ENCODE measurements around the gene CLSTN2. TPM values are rescaled to one million over a fixed set of nuclear protein-coding genes. Genes with fewer than 3 reads are reported as not detected.

CLSTN2 gene
- total RNA-seq, 1 experiment from 2014 or later: not detected

DNA sequence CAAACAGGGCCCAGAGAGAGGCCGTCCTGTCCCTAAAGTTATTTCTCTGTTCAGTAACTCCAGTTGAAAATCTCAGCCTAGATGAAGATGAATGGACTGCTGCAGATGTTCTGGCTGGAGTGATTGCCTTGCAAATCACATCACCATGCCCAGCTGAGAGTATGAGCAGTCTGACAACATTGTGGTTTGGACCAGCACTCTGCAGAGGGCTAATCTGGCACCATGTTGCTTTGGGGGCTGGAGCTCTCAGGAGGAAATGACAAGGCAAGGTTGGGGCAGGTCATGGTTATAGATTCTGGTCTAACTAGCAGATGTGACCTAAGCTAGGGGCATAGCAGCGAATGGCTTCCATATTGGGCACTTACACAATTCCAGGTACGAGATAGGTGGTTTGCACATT, 314.2 kb downstream of the CLSTN2 start:
- Histone ChIP-seq H3K4me3 (ENCODE audit: low read length) (no peak overlapping the region), H3K4me1 (ENCODE audit: low read length) (no peaks in the 10 kb centered on the region), H3K9me3 (ENCODE audit: low read length) (no peaks in the 10 kb centered on the region), H3K9ac (ENCODE audit: low read length) (no peak overlapping the region), H3K27me3 (ENCODE audit: low read length) (no peaks in the 10 kb centered on the region), H3K9me2 (replicated peaks; ENCODE audit: insufficient read depth, low read length) (no peaks in the 10 kb centered on the region), H2AFZ (ENCODE audit: low read length) (no peak overlapping the region), H3K4me2 (ENCODE audit: low read depth, low read length, poor library complexity, severe bottlenecking) (no peak overlapping the region), H3K27ac (ENCODE audit: low read length) (no peak overlapping the region), H3K36me3 (ENCODE audit: insufficient read depth, low read length) (no peaks in the 10 kb centered on the region), H4K20me1 (ENCODE audit: insufficient read depth, low read depth, low read length) (no peaks in the 10 kb centered on the region), H3K79me2 (ENCODE audit: low read length) (no peaks in the 10 kb centered on the region)
- DNase-seq: no peak

DNA sequence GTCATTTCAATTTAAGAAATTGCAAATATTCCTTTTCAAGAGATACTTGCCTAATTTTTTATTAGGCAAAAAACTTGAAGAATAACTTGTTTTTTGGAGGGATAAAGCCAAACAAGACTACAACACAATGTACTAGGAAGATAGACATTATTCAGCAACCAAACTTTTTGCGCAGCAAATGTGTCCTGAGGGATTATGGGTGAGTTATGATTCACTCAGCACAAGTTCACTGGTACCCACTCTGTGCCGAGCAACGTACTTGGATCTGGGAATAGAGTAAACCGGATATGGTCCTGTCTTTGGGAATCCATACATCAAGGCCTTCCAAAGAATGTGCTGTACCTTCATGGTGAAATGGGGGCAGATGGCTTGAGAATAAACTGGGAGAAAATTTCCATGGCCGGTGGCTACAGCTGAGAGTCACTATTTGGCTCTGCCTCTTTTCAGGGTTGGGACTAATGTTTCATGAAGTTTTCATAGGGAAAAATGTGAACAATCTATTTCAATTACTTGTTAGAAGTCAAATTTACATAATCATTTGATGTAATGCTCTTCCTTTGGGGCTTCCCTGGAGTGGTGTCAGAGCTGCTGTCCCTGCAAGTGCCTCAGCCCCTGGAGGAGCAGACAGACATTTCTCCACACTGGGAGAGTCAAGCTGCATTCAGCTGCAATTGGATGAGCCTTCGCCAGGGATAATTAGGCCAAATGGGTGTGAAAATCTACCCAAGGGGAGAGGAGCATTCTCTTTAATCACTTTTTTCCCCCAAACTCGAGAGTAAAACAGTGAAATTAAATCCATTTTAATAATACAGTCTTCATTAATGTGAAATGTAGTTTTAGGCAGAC, 315.2 kb downstream of the CLSTN2 start:
- DNase-seq: no peak
- no peaks in the 10 kb centered on the region for H3K9me2 ChIP-seq (replicated peaks; ENCODE audit: insufficient read depth, low read length)
- H3K27ac ChIP-seq (ENCODE audit: low read length): no peak overlapping the region
- no peak overlapping the region for H2AFZ ChIP-seq (ENCODE audit: low read length)
- no peaks in the 10 kb centered on the region for H3K27me3 ChIP-seq (ENCODE audit: low read length)
- H3K4me2 ChIP-seq (ENCODE audit: low read depth, low read length, poor library complexity, severe bottlenecking): no peak overlapping the region
- H3K9me3 ChIP-seq (ENCODE audit: low read length): no peaks in the 10 kb centered on the region
- H3K4me1 ChIP-seq (ENCODE audit: low read length): no peaks in the 10 kb centered on the region
- H3K79me2 ChIP-seq (ENCODE audit: low read length): no peaks in the 10 kb centered on the region
- H4K20me1 ChIP-seq (ENCODE audit: insufficient read depth, low read depth, low read length): no peaks in the 10 kb centered on the region
- no peak overlapping the region for H3K9ac ChIP-seq (ENCODE audit: low read length)
- no peak overlapping the region for H3K4me3 ChIP-seq (ENCODE audit: low read length)
- H3K36me3 ChIP-seq (ENCODE audit: insufficient read depth, low read length): no peaks in the 10 kb centered on the region

DNA sequence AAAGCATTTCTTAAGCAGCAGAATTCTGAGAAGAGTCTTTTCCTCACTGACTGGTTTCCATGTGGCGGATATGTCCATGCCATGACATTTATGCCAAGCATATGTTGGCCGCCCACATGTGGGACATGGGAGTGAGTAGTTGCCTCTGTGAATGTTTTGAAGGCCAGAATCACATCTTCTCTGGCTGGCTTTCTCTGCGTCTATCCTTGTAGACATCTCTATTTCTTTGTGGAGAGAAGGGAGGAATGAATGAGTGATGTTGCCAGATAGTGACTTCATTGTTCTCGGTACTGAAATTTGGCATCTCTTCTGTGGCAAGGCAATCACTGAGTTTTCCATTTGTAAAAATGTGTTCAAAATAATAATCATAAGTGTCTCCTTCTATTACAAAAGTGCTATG, 316.0 kb downstream of the CLSTN2 start:
- no peaks in the 10 kb centered on the region for H3K79me2 ChIP-seq (ENCODE audit: low read length)
- H3K9me3 ChIP-seq (ENCODE audit: low read length): no peaks in the 10 kb centered on the region
- DNase-seq: no peak
- H3K27ac ChIP-seq (ENCODE audit: low read length): no peak overlapping the region
- H4K20me1 ChIP-seq (ENCODE audit: insufficient read depth, low read depth, low read length): no peaks in the 10 kb centered on the region
- H2AFZ ChIP-seq (ENCODE audit: low read length): no peak overlapping the region
- H3K4me3 ChIP-seq (ENCODE audit: low read length): no peak overlapping the region
- no peak overlapping the region for H3K9ac ChIP-seq (ENCODE audit: low read length)
- H3K4me2 ChIP-seq (ENCODE audit: low read depth, low read length, poor library complexity, severe bottlenecking): no peak overlapping the region
- no peaks in the 10 kb centered on the region for H3K27me3 ChIP-seq (ENCODE audit: low read length)
- no peaks in the 10 kb centered on the region for H3K4me1 ChIP-seq (ENCODE audit: low read length)
- H3K9me2 ChIP-seq (replicated peaks; ENCODE audit: insufficient read depth, low read length): no peaks in the 10 kb centered on the region
- H3K36me3 ChIP-seq (ENCODE audit: insufficient read depth, low read length): no peaks in the 10 kb centered on the region

GRCh38 chr3:140251678-140252077, 316.7 kb downstream of the CLSTN2 start:
- Histone ChIP-seq H3K9me2 (replicated peaks; ENCODE audit: insufficient read depth, low read length) (no peaks in the 10 kb centered on the region), H2AFZ (ENCODE audit: low read length) (no peak overlapping the region), H3K79me2 (ENCODE audit: low read length) (no peaks in the 10 kb centered on the region), H4K20me1 (ENCODE audit: insufficient read depth, low read depth, low read length) (no peaks in the 10 kb centered on the region), H3K9me3 (ENCODE audit: low read length) (no peaks in the 10 kb centered on the region), H3K27me3 (ENCODE audit: low read length) (no peaks in the 10 kb centered on the region), H3K4me1 (ENCODE audit: low read length) (no peaks in the 10 kb centered on the region), H3K4me2 (ENCODE audit: low read depth, low read length, poor library complexity, severe bottlenecking) (no peak overlapping the region), H3K4me3 (ENCODE audit: low read length) (no peak overlapping the region), H3K27ac (ENCODE audit: low read length) (no peak overlapping the region), H3K36me3 (ENCODE audit: insufficient read depth, low read length) (no peaks in the 10 kb centered on the region), H3K9ac (ENCODE audit: low read length) (no peak overlapping the region)
- DNase-seq: no peak

GRCh38 chr3:140252812-140253656, 318.0 kb downstream of the CLSTN2 start:
- no peak for DNase-seq
- no peak overlapping the region for H3K4me3 ChIP-seq (ENCODE audit: low read length)
- no peaks in the 10 kb centered on the region for H3K4me1 ChIP-seq (ENCODE audit: low read length)
- H4K20me1 ChIP-seq (ENCODE audit: insufficient read depth, low read depth, low read length): no peaks in the 10 kb centered on the region
- H3K79me2 ChIP-seq (ENCODE audit: low read length): no peaks in the 10 kb centered on the region
- no peak overlapping the region for H3K9ac ChIP-seq (ENCODE audit: low read length)
- H3K9me2 ChIP-seq (replicated peaks; ENCODE audit: insufficient read depth, low read length): no peaks in the 10 kb centered on the region
- no peak overlapping the region for H2AFZ ChIP-seq (ENCODE audit: low read length)
- H3K27me3 ChIP-seq (ENCODE audit: low read length): no peaks in the 10 kb centered on the region
- no peak overlapping the region for H3K4me2 ChIP-seq (ENCODE audit: low read depth, low read length, poor library complexity, severe bottlenecking)
- H3K27ac ChIP-seq (ENCODE audit: low read length): no peak overlapping the region
- H3K36me3 ChIP-seq (ENCODE audit: insufficient read depth, low read length): no peaks in the 10 kb centered on the region
- H3K9me3 ChIP-seq (ENCODE audit: low read length): no peaks in the 10 kb centered on the region

- Histone ChIP-seq H3K27me3 (ENCODE audit: low read length) (no peaks in the 10 kb centered on the region), H3K9ac (ENCODE audit: low read length) (no peak overlapping the region), H3K79me2 (ENCODE audit: low read length) (no peaks in the 10 kb centered on the region), H3K27ac (ENCODE audit: low read length) (no peak overlapping the region), H3K4me2 (ENCODE audit: low read depth, low read length, poor library complexity, severe bottlenecking) (no peak overlapping the region), H2AFZ (ENCODE audit: low read length) (no peak overlapping the region), H3K4me3 (ENCODE audit: low read length) (no peak overlapping the region), H3K9me2 (replicated peaks; ENCODE audit: insufficient read depth, low read length) (no peaks in the 10 kb centered on the region), H3K36me3 (ENCODE audit: insufficient read depth, low read length) (no peaks in the 10 kb centered on the region), H4K20me1 (ENCODE audit: insufficient read depth, low read depth, low read length) (no peaks in the 10 kb centered on the region), H3K9me3 (ENCODE audit: low read length) (no peaks in the 10 kb centered on the region), H3K4me1 (ENCODE audit: low read length) (no peaks in the 10 kb centered on the region)
- no peak for DNase-seq
Observed at GRCh38 chr3:140258222-140258724, 323.3 kb downstream of the CLSTN2 start.

GRCh38 chr3:140265302-140265701, 330.3 kb downstream of the CLSTN2 start:
- no peaks in the 10 kb centered on the region for H3K9me2 ChIP-seq (replicated peaks; ENCODE audit: insufficient read depth, low read length)
- no peaks in the 10 kb centered on the region for H3K27me3 ChIP-seq (ENCODE audit: low read length)
- no peak overlapping the region for H2AFZ ChIP-seq (ENCODE audit: low read length)
- H3K9ac ChIP-seq (ENCODE audit: low read length): no peak overlapping the region
- no peaks in the 10 kb centered on the region for H3K36me3 ChIP-seq (ENCODE audit: insufficient read depth, low read length)
- H4K20me1 ChIP-seq (ENCODE audit: insufficient read depth, low read depth, low read length): no peaks in the 10 kb centered on the region
- no peak overlapping the region for H3K27ac ChIP-seq (ENCODE audit: low read length)
- no peak overlapping the region for H3K4me3 ChIP-seq (ENCODE audit: low read length)
- DNase-seq: no peak
- H3K4me2 ChIP-seq (ENCODE audit: low read depth, low read length, poor library complexity, severe bottlenecking): no peak overlapping the region
- no peaks in the 10 kb centered on the region for H3K4me1 ChIP-seq (ENCODE audit: low read length)
- H3K9me3 ChIP-seq (ENCODE audit: low read length): no peaks in the 10 kb centered on the region
- H3K79me2 ChIP-seq (ENCODE audit: low read length): no peaks in the 10 kb centered on the region

DNA sequence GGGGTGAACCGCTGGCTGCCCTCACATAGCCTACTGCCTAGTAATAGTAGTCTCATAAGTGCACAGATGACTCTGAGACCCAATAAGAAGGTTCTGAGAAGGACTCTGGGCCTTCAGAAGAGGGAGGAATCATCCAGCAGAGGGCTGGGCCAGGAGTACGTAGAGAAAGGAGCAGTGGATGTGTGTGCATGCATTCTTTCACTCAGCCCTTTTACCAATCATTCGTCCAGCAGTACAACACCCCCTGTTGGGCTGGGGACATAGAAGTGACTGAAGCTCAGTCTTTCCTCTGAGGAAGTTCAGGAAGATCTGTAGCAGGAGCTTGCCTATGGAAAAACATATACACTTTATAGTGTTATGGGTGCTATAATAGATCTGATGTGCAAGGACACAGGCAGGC, 333.1 kb downstream of the CLSTN2 start:
- Histone ChIP-seq H4K20me1 (ENCODE audit: insufficient read depth, low read depth, low read length) (no peaks in the 10 kb centered on the region), H2AFZ (ENCODE audit: low read length) (no peak overlapping the region), H3K27ac (ENCODE audit: low read length) (no peak overlapping the region), H3K79me2 (ENCODE audit: low read length) (no peaks in the 10 kb centered on the region), H3K4me3 (ENCODE audit: low read length) (no peak overlapping the region), H3K36me3 (ENCODE audit: insufficient read depth, low read length) (no peaks in the 10 kb centered on the region), H3K9ac (ENCODE audit: low read length) (no peak overlapping the region), H3K4me2 (ENCODE audit: low read depth, low read length, poor library complexity, severe bottlenecking) (no peak overlapping the region), H3K9me2 (replicated peaks; ENCODE audit: insufficient read depth, low read length) (no peaks in the 10 kb centered on the region), H3K9me3 (ENCODE audit: low read length) (no peaks in the 10 kb centered on the region), H3K4me1 (ENCODE audit: low read length) (no peaks in the 10 kb centered on the region), H3K27me3 (ENCODE audit: low read length) (no peaks in the 10 kb centered on the region)
- no peak for DNase-seq
